Vagina (tissue), 2 donors: ENCODE data around the gene MFSD8. TPM values are rescaled to one million over a fixed set of nuclear protein-coding genes. Genes with fewer than 3 reads are reported as not detected.
"Not testable (repeated sequence)": the region's sequence is repeated elsewhere in the genome, so short reads cannot be mapped to it uniquely, and the experiment has no call there.

ENCODE experiments used
- DNase-seq, 2 donors: peaks; one replicate each; pipeline ENCODE4 v3.0.0-alpha.2; 2017; ENCODE audit errors: extremely low spot score in 2 of 2
- H3K27ac ChIP-seq: fragments of 200-600 bp; sonication (generic); one replicate; pipeline ENCODE4 v1.5.1; 2019
- H3K27me3 ChIP-seq: fragments of 200-600 bp; sonication (generic); one replicate; pipeline ENCODE4 v1.5.1; 2019
- H3K36me3 ChIP-seq, 2 donors: fragments of 200-600 bp; sonication (generic); one replicate each; pipeline ENCODE4 v1.5.1; 2017 to 2019
- H3K4me1 ChIP-seq: fragments of 200-600 bp; sonication (generic); one replicate; pipeline ENCODE4 v1.5.1; 2019
- H3K4me3 ChIP-seq, 2 donors: fragments of 200-600 bp; sonication (generic); 1 replicate in 1 of 2; 2 replicates in 1 of 2; pipeline ENCODE4 v1.5.1; 2016 to 2019
- H3K9me3 ChIP-seq: fragments of 200-600 bp; sonication (generic); one replicate; pipeline ENCODE4 v1.5.1; 2019
- CTCF ChIP-seq, 3 experiments: fragments of 450-650 bp in 2 of 3; fragments of 200-600 bp in 1 of 3; sonication (generic) in 1 of 3; IDR thresholded peaks; one replicate each; pipeline ENCODE4 v1.5.1; 2017 to 2019; ENCODE audit warnings: antibody characterized with exemption in 3 of 3, mild to moderate bottlenecking in 2 of 3, moderate library complexity in 2 of 3
- POLR2A ChIP-seq, 2 donors: fragments of 450-650 bp; IDR thresholded peaks; one replicate each; pipeline ENCODE4 v1.6.1; 2017; ENCODE audit warnings: antibody characterized with exemption in 2 of 2, mild to moderate bottlenecking in 2 of 2, moderate library complexity in 2 of 2
- POLR2AphosphoS5 ChIP-seq, 2 donors: sonication (generic); formaldehyde crosslinking; IDR thresholded peaks; one replicate each; pipeline ENCODE4 v1.9.0; 2017; ENCODE audit warnings: antibody characterized with exemption in 2 of 2, mild to moderate bottlenecking in 2 of 2, low read depth in 1 of 2; ENCODE audit not compliant: insufficient read depth in 1 of 2
- intact Hi-C: fragments of 100-400 bp; cut with DNase I; formaldehyde crosslinking; loops from one replicate; pipeline ENCODE4 v1.15.1; 2023
- total RNA-seq: library from RNA; depleted of rRNA; stranded (reverse); fragments of >200 nt; gene quantifications from one replicate; pipeline ENCODE4 v1.2.3, GENCODE V29; 2016

Gene MFSD8
- total RNA-seq, 1 donor from 2014 or later, result 38.8 TPM

DNA sequence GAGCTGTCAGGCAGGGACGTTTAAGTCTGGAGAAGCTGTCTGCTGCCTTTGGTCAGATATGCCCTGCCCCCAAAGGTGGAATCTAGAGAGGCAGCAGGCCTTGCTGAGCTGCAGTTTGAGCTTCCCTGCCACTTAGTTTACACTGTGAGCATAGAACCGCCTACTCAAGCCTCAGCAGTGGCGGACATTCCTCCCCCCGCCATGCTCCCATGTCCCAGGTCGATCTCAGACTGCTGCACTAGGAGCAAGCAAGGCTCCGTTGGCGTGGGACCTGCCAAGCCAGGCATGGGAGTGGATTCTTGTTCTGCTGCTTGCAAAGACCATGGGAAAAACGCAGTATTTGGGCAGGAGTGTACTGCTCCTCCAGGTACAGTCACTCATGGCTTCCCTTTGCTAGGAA lies 59.9 kb downstream of the MFSD8 start:
- H3K27me3 ChIP-seq, result no peaks in the 10 kb centered on the region
- H3K9me3 ChIP-seq, result no peaks in the 10 kb centered on the region
- H3K27ac ChIP-seq, result no peak overlapping the region
- no peak overlapping the region for H3K4me3 ChIP-seq
- H3K4me1 ChIP-seq, result no peaks in the 10 kb centered on the region
- DNase-seq, result no peak
- intact Hi-C loops, result no loop called here
- no peaks in the 10 kb centered on the region for H3K36me3 ChIP-seq
- TF ChIP-seq CTCF (IDR thresholded peaks at IDR 0.05), result no peak
- TF ChIP-seq POLR2A (IDR thresholded peaks at IDR 0.05), result no peak
- TF ChIP-seq POLR2AphosphoS5 (IDR thresholded peaks at IDR 0.05; ENCODE audit: insufficient read depth in 1 of 2, low read depth in 1 of 2), result no peak

GRCh38 chr4:127899682-127900081 lies 65.3 kb downstream of the MFSD8 start:
- H3K9me3 ChIP-seq, H3K4me3 ChIP-seq, H3K27ac ChIP-seq, H3K27me3 ChIP-seq, H3K4me1 ChIP-seq, intact Hi-C loops, H3K36me3 ChIP-seq, DNase-seq: not testable (repeated sequence)

DNA sequence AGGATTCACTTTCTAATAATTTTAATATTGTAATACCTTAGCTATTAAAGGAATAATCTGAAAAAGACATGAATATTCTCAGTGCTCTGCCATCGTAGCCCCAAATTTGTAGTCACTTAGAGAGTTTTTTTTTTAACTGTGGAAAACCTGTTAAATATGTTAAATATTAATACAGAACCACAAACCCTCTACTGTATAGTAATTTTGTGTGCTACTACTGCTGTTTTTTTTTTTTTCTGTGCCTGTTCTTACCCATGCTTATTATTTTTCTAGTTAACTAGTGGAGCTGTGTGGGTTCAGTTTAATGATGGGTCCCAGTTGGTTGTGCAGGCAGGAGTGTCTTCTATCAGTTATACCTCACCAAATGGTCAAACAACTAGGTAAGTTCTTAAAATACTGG lies 68.4 kb downstream of the MFSD8 start:
- Histone ChIP-seq H3K4me1 (no peaks in the 10 kb centered on the region), H3K4me3 (no peak overlapping the region), H3K27me3 (no peaks in the 10 kb centered on the region), H3K27ac (no peak overlapping the region), H3K9me3 (no peaks in the 10 kb centered on the region), H3K36me3 (no peaks in the 10 kb centered on the region)
- intact Hi-C loops, result no loop called here
- no peak for TF ChIP-seq POLR2A (IDR thresholded peaks at IDR 0.05)
- no peak for DNase-seq

- TF ChIP-seq CTCF (IDR thresholded peaks at IDR 0.05), result no peak
- no peak for TF ChIP-seq POLR2A (IDR thresholded peaks at IDR 0.05)
- no peak for TF ChIP-seq POLR2AphosphoS5 (IDR thresholded peaks at IDR 0.05; ENCODE audit: insufficient read depth in 1 of 2, low read depth in 1 of 2)
- Histone ChIP-seq H3K36me3 (no peaks in the 10 kb centered on the region), H3K27me3 (no peaks in the 10 kb centered on the region), H3K4me3 (no peak overlapping the region), H3K4me1 (no peaks in the 10 kb centered on the region), H3K9me3 (no peaks in the 10 kb centered on the region), H3K27ac (no peak overlapping the region)
- intact Hi-C loops, result no loop called here
- no peak for DNase-seq
These were observed 68.9 kb downstream of the MFSD8 start for GRCh38 chr4:127896069-127896468.

DNA sequence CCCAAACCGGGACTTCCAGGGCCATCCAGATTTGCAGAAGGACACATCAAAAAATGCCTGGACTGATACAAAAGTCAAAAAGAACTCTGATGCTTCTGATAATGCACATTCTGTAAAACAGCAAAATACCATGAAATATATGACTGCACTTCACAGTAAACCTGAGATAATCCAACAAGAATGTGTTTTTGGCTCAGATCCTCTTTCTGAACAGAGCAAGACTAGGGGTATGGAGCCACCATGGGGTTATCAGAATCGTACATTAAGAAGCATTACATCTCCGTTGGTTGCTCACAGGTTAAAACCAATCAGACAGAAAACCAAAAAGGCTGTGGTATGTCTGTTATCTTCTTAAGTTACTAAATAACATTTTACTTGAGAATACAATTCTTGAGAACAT lies 75.1 kb downstream of the MFSD8 start:
- no peaks in the 10 kb centered on the region for H3K4me1 ChIP-seq
- H3K4me3 ChIP-seq, result no peak overlapping the region
- H3K27ac ChIP-seq, result no peak overlapping the region
- no peak for DNase-seq
- TF ChIP-seq POLR2A (IDR thresholded peaks at IDR 0.05) (no peak), CTCF (IDR thresholded peaks at IDR 0.05) (no peak), POLR2AphosphoS5 (IDR thresholded peaks at IDR 0.05; ENCODE audit: insufficient read depth in 1 of 2, low read depth in 1 of 2) (no peak)
- intact Hi-C loops, result no loop called here
- H3K27me3 ChIP-seq, result no peaks in the 10 kb centered on the region
- no peaks in the 10 kb centered on the region for H3K36me3 ChIP-seq
- H3K9me3 ChIP-seq, result no peaks in the 10 kb centered on the region

GRCh38 chr4:127888559-127888958 lies 76.4 kb downstream of the MFSD8 start:
- intact Hi-C loops, result no loop called here
- TF ChIP-seq POLR2A (IDR thresholded peaks at IDR 0.05) (no peak), CTCF (IDR thresholded peaks at IDR 0.05) (no peak), POLR2AphosphoS5 (IDR thresholded peaks at IDR 0.05; ENCODE audit: insufficient read depth in 1 of 2, low read depth in 1 of 2) (no peak)
- no peaks in the 10 kb centered on the region for H3K4me1 ChIP-seq
- no peak overlapping the region for H3K27ac ChIP-seq
- no peaks in the 10 kb centered on the region for H3K36me3 ChIP-seq
- no peak overlapping the region for H3K4me3 ChIP-seq
- no peaks in the 10 kb centered on the region for H3K27me3 ChIP-seq
- no peaks in the 10 kb centered on the region for H3K9me3 ChIP-seq
- DNase-seq, result no peak
